Osteocyte (in vitro differentiated cells): Measurements from ENCODE around the gene SPECC1. TPM values are rescaled to one million over a fixed set of nuclear protein-coding genes. Genes with fewer than 3 reads are reported as not detected.

ENCODE experiments used
- DNase-seq: peaks from one replicate; pipeline ENCODE4 v3.0.0; 2021; ENCODE audit warnings: mixed read lengths; ENCODE audit not compliant: unreplicated experiment; ENCODE audit errors: extremely low spot score
- H3K27ac Mint-ChIP-seq: one replicate; pipeline ENCODE4 v1.8.0; 2021; ENCODE audit warnings: mild to moderate bottlenecking, mixed read lengths; ENCODE audit not compliant: unreplicated experiment
- H3K27me3 Mint-ChIP-seq: one replicate; pipeline ENCODE4 v1.8.0; 2021; ENCODE audit warnings: mixed read lengths; ENCODE audit not compliant: unreplicated experiment
- H3K36me3 Mint-ChIP-seq: one replicate; pipeline ENCODE4 v1.8.0; 2021; ENCODE audit warnings: mixed read lengths; ENCODE audit not compliant: unreplicated experiment
- H3K4me1 Mint-ChIP-seq: one replicate; pipeline ENCODE4 v1.8.0; 2021; ENCODE audit warnings: mixed read lengths; ENCODE audit not compliant: unreplicated experiment
- H3K4me3 Mint-ChIP-seq: one replicate; pipeline ENCODE4 v1.8.0; 2021; ENCODE audit warnings: mild to moderate bottlenecking, moderate library complexity, mixed read lengths; ENCODE audit not compliant: unreplicated experiment
- H3K9me3 Mint-ChIP-seq: one replicate; pipeline ENCODE4 v1.8.0; 2021; ENCODE audit warnings: mixed read lengths; ENCODE audit not compliant: unreplicated experiment
- total RNA-seq: library from RNA; stranded (reverse); gene quantifications from 2 replicates; pipeline ENCODE4 v1.2.1, GENCODE V29; 2021
- TF ChIP-seq, protein P1 (sequence below): fragments of 200-600 bp; sonication (generic); IDR thresholded peaks from 2 replicates; pipeline ENCODE4 v1.5.0; 2021; ENCODE audit warnings: antibody characterized with exemption, mild to moderate bottlenecking, moderate library complexity

SPECC1 gene
- total RNA-seq, 1 donor from 2014 or later, result 12.1 TPM

DNA sequence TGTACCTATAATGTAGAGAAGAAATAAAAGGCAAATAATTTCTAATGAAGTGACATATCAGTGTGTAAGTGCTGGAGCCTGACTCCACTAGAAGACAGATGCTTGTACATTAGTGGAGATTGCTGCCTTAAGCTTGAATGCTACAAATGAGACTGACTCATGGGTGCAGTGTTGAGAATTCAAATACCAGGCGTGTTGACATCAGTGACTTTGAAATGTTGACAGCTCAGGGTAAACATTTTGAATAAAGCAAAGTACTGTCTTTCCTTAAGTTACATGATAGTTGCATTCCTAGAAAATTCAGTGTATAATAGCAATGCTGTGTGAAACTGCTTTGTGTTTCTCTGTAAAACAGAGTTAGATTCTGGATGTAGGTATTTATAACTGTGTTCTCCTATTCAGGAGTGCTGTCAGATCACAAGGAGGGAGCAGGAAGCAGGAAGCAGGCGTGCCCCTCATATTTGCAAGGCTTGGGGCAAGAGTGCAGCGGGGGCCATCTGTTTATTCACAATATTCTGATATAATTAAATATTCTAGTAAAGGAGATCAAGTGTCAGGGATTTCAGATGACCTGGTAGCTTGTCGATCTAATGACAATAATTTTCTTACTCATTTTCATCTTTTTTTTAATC lies 119.0 kb downstream of the SPECC1 start:
- TF ChIP-seq, protein P1, sequence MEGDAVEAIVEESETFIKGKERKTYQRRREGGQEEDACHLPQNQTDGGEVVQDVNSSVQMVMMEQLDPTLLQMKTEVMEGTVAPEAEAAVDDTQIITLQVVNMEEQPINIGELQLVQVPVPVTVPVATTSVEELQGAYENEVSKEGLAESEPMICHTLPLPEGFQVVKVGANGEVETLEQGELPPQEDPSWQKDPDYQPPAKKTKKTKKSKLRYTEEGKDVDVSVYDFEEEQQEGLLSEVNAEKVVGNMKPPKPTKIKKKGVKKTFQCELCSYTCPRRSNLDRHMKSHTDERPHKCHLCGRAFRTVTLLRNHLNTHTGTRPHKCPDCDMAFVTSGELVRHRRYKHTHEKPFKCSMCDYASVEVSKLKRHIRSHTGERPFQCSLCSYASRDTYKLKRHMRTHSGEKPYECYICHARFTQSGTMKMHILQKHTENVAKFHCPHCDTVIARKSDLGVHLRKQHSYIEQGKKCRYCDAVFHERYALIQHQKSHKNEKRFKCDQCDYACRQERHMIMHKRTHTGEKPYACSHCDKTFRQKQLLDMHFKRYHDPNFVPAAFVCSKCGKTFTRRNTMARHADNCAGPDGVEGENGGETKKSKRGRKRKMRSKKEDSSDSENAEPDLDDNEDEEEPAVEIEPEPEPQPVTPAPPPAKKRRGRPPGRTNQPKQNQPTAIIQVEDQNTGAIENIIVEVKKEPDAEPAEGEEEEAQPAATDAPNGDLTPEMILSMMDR, result no peak
- Mint-ChIP-seq H3K4me1 (no peaks in the 10 kb centered on the region), H3K27ac (no peak overlapping the region), H3K9me3 (peaks cover 4% of the 10 kb centered on the region), H3K4me3 (no peak overlapping the region), H3K27me3 (peaks cover 56% of the 10 kb centered on the region), H3K36me3 (no peaks in the 10 kb centered on the region)
- no peak for DNase-seq

DNA sequence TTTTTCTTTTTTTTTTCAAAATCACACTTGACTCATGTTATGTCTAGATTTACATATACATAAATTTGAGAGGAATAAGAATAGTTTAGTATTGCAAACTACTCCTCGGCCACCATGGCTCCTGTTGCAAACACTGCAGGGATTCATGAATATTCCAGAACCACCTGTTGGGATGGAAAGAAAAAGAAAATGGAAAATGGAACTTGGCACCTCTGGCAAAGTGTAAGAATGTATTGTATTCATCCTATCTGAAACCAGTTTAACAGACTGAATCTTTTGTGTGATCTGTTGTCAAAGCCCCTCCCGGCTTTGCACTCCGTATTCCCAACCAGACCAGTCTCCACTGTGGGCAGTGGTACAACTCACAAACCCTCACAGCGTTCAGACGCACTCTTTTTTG lies 124.4 kb downstream of the SPECC1 start:
- Mint-ChIP-seq H3K27ac (no peak overlapping the region), H3K36me3 (no peaks in the 10 kb centered on the region), H3K4me1 (no peaks in the 10 kb centered on the region), H3K9me3 (peaks cover 4% of the 10 kb centered on the region), H3K4me3 (no peak overlapping the region), H3K27me3 (peaks cover 45% of the 10 kb centered on the region)
- TF ChIP-seq, protein P1, result no peak
- DNase-seq, result peak; percentile 30

DNA sequence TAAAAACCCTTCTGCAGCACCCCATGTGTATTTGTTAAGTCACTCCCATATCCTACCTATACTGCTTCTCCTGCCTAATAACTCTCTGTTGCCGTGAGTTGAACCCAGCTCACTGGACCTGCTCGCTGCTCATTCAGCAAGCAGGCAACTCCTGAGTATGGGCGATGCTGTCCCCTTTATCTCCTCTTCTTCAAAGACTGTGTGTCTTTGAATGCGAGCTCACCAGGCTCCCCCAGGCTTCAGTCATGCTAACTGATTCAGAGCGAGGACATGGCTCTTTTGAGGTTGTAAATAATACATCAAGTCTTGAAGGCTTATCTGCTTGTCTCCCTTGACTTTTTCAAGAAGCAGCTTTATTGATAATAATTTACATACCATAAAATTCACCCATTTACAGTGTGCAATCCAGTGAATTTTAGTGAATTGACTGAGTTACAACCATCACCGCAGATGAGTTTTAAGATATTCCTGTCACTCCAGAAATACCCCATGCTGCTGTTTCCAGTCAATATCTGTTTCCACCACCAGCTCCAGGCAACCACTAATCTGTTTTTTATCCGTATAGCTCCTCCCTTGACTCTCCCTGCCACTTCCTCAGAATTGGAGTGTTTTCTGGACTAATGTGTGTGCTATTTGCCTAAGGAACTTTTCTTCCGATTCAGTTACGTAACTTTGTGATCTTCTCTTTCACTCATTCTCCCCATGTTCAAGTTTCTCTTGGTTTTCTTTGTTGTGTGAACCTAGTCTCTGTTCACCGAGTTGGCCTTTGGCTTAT lies 132.2 kb downstream of the SPECC1 start:
- peaks cover 41% of the 10 kb centered on the region for H3K27me3 Mint-ChIP-seq
- no peak for DNase-seq
- H3K36me3 Mint-ChIP-seq, result peaks cover 2% of the 10 kb centered on the region
- no peak overlapping the region for H3K27ac Mint-ChIP-seq
- peaks cover 4% of the 10 kb centered on the region for H3K9me3 Mint-ChIP-seq
- H3K4me1 Mint-ChIP-seq, result no peaks in the 10 kb centered on the region
- H3K4me3 Mint-ChIP-seq, result no peak overlapping the region
- TF ChIP-seq, protein P1, result no peak

DNA sequence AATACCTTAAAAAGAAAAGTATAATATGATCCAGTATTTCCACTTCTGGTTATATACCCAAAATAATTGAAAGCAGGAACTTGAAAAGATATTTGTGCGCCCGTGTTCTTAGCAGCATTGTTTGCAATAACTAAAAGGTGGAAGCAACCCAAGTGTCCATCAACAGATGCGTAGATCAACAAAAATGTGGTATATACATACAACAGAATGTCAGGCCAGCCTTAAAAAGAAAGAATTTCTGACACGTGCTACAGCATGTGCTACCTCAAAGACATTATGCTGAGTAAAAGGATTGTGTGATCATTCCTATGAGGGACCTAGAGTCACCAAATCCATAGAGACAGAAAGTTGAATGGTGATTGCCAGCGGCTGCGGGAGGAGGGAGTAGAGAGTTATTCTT lies 133.1 kb downstream of the SPECC1 start:
- Mint-ChIP-seq H3K4me1 (no peaks in the 10 kb centered on the region), H3K36me3 (peaks cover 2% of the 10 kb centered on the region), H3K9me3 (peaks cover 5% of the 10 kb centered on the region), H3K27me3 (peaks cover 34% of the 10 kb centered on the region), H3K4me3 (no peak overlapping the region), H3K27ac (no peak overlapping the region)
- TF ChIP-seq, protein P1, result no peak
- no peak for DNase-seq

DNA sequence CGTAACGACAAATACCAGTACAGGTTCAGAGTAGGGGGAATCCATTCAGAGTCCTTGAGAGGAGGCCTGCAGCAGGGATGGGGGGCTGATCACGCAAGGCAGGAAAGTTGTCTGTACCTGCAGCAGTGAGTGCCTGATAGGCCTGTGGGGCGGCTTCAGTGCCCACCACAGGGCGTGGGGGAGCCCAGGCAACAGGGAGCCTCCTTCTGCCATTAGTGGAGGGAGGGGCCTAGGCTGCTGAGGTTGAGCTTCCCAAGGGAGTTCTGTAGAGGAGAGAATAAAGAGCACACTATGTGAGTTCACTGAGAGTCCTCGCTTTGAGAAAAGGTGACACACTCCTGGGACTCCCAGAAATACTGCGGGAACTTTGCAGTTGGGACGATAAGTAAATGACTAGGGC lies 134.6 kb downstream of the SPECC1 start:
- no peak overlapping the region for H3K27ac Mint-ChIP-seq
- no peak overlapping the region for H3K4me3 Mint-ChIP-seq
- H3K4me1 Mint-ChIP-seq, result no peaks in the 10 kb centered on the region
- H3K9me3 Mint-ChIP-seq, result peaks cover 5% of the 10 kb centered on the region
- TF ChIP-seq, protein P1, result no peak
- no peak for DNase-seq
- H3K36me3 Mint-ChIP-seq, result peaks cover 2% of the 10 kb centered on the region
- peaks cover 37% of the 10 kb centered on the region for H3K27me3 Mint-ChIP-seq
